Activated T-cell treated with anti-CD3 and anti-CD28 coated beads for 24 hours (primary cell): ENCODE data around the gene SLC2A13.
"Not testable (repeated sequence)": the region's sequence is repeated elsewhere in the genome, so short reads cannot be mapped to it uniquely, and the experiment has no call there.

Experiments
- DNase-seq: peaks from one replicate; pipeline ENCODE4 v3.0.0-alpha.2; 2020; ENCODE audit warnings: low read depth

The SLC2A13 gene

GRCh38 chr12:39746151-39746550 is 359.7 kb downstream of the SLC2A13 start:
- not testable (repeated sequence) for DNase-seq

- no peak for DNase-seq
Measured at GRCh38 chr12:39743655-39744054, 362.2 kb downstream of the SLC2A13 start.

- no peak for DNase-seq
Measured at GRCh38 chr12:39736406-39736805, 369.5 kb downstream of the SLC2A13 start.

- DNase-seq: no peak
Measured at GRCh38 chr12:39723831-39724230, 382.1 kb downstream of the SLC2A13 start.

GRCh38 chr12:39722504-39722903 is 383.4 kb downstream of the SLC2A13 start:
- no peak for DNase-seq

GRCh38 chr12:39713552-39713951 is 392.3 kb downstream of the SLC2A13 start:
- DNase-seq: no peak

GRCh38 chr12:39712334-39712733 is 393.5 kb downstream of the SLC2A13 start:
- DNase-seq: no peak
